HEK293 (cell line): ENCODE results near the gene PCNA.

Experiments
- FEZF1 ChIP-seq: fragments of 450-650 bp; formaldehyde crosslinking; IDR thresholded peaks from 2 replicates; pipeline ENCODE4 v1.5.1; 2016; ENCODE audit warnings: missing biosample characterization, missing genetic modification characterization
- HOXA7 ChIP-seq: sonication (generic); formaldehyde crosslinking; IDR thresholded peaks from 2 replicates; pipeline ENCODE4 v1.8.1; 2022; ENCODE audit warnings: missing genetic modification reagents, borderline replicate concordance
- OVOL3 ChIP-seq: fragments of 450-650 bp; formaldehyde crosslinking; IDR thresholded peaks from 2 replicates; pipeline ENCODE4 v1.5.1; 2016; ENCODE audit warnings: missing biosample characterization, missing genetic modification characterization
- PATZ1 ChIP-seq: fragments of 450-650 bp; formaldehyde crosslinking; IDR thresholded peaks from 2 replicates; pipeline ENCODE4 v1.5.1; 2016; ENCODE audit warnings: missing biosample characterization, missing genetic modification characterization
- PRDM4 ChIP-seq: fragments of 450-650 bp; formaldehyde crosslinking; IDR thresholded peaks from 2 replicates; pipeline ENCODE4 v1.5.1; 2017; ENCODE audit warnings: missing biosample characterization, missing genetic modification characterization
- TRIM28 ChIP-seq: IDR thresholded peaks from 2 replicates; pipeline ENCODE4 v1.6.1; 2011; ENCODE audit warnings: low read length, control low read depth, borderline replicate concordance
- ZBTB21 ChIP-seq: fragments of 450-650 bp; formaldehyde crosslinking; IDR thresholded peaks from 2 replicates; pipeline ENCODE4 v1.5.1; 2017; ENCODE audit warnings: missing biosample characterization, missing genetic modification characterization
- ZNF148 ChIP-seq: fragments of 450-650 bp; formaldehyde crosslinking; IDR thresholded peaks from 2 replicates; pipeline ENCODE4 v1.5.0; 2017; ENCODE audit warnings: missing biosample characterization, missing genetic modification characterization, borderline replicate concordance
- ZNF16 ChIP-seq: fragments of 450-650 bp; formaldehyde crosslinking; IDR thresholded peaks from 2 replicates; pipeline ENCODE4 v1.5.1; 2016; ENCODE audit warnings: low read depth, missing biosample characterization, missing genetic modification characterization
- ZNF169 ChIP-seq: fragments of 450-650 bp; formaldehyde crosslinking; IDR thresholded peaks from 2 replicates; pipeline ENCODE4 v1.5.1; 2016; ENCODE audit warnings: missing biosample characterization, missing genetic modification characterization
- ZNF202 ChIP-seq: fragments of 450-650 bp; formaldehyde crosslinking; IDR thresholded peaks from 2 replicates; pipeline ENCODE4 v1.5.1; 2016; ENCODE audit warnings: missing biosample characterization, missing genetic modification characterization, borderline replicate concordance
- ZNF24 ChIP-seq: fragments of 450-650 bp; formaldehyde crosslinking; IDR thresholded peaks from 2 replicates; pipeline ENCODE4 v1.5.1; 2016; ENCODE audit warnings: missing biosample characterization, missing genetic modification characterization
- ZNF266 ChIP-seq: fragments of 450-650 bp; formaldehyde crosslinking; IDR thresholded peaks from 2 replicates; pipeline ENCODE4 v1.5.1; 2016; ENCODE audit warnings: missing biosample characterization, missing genetic modification characterization, low read depth
- ZNF324 ChIP-seq: fragments of 450-650 bp; formaldehyde crosslinking; IDR thresholded peaks from 2 replicates; pipeline ENCODE4 v1.5.1; 2016; ENCODE audit warnings: missing biosample characterization, missing genetic modification characterization
- ZNF426 ChIP-seq: fragments of 450-650 bp; formaldehyde crosslinking; IDR thresholded peaks from 2 replicates; pipeline ENCODE4 v1.5.1; 2017; ENCODE audit warnings: missing biosample characterization, missing genetic modification characterization, mild to moderate bottlenecking, inconsistent platforms, moderate library complexity
- ZNF433 ChIP-seq: fragments of 450-650 bp; formaldehyde crosslinking; IDR thresholded peaks from 2 replicates; pipeline ENCODE4 v1.5.1; 2016; ENCODE audit warnings: missing biosample characterization, missing genetic modification characterization, low read depth
- ZNF510 ChIP-seq: fragments of 450-650 bp; formaldehyde crosslinking; IDR thresholded peaks from 2 replicates; pipeline ENCODE4 v1.5.1; 2018; ENCODE audit warnings: mild to moderate bottlenecking, missing genetic modification characterization, missing biosample characterization; ENCODE audit not compliant: insufficient replicate concordance
- ZNF529 ChIP-seq: fragments of 450-650 bp; formaldehyde crosslinking; IDR thresholded peaks from 2 replicates; pipeline ENCODE4 v1.5.1; 2017; ENCODE audit warnings: missing genetic modification characterization, missing biosample characterization; ENCODE audit not compliant: insufficient replicate concordance
- ZNF555 ChIP-seq: fragments of 450-650 bp; formaldehyde crosslinking; conservative IDR thresholded peaks from 2 replicates; pipeline ENCODE4 v1.5.1; 2017; ENCODE audit warnings: missing biosample characterization, mild to moderate bottlenecking, missing genetic modification characterization, inconsistent platforms
- ZNF692 ChIP-seq: fragments of 450-650 bp; formaldehyde crosslinking; IDR thresholded peaks from 2 replicates; pipeline ENCODE4 v1.5.1; 2016; ENCODE audit warnings: missing biosample characterization, missing genetic modification characterization
- ZNF76 ChIP-seq: fragments of 450-650 bp; formaldehyde crosslinking; IDR thresholded peaks from 2 replicates; pipeline ENCODE4; 2016; ENCODE audit warnings: low read depth, missing biosample characterization, missing genetic modification characterization, borderline replicate concordance
- ZNF776 ChIP-seq: fragments of 450-650 bp; formaldehyde crosslinking; IDR thresholded peaks from 2 replicates; pipeline ENCODE4 v1.5.0; 2017; ENCODE audit warnings: missing biosample characterization, missing genetic modification characterization, borderline replicate concordance
- ZNF785 ChIP-seq: fragments of 450-650 bp; formaldehyde crosslinking; IDR thresholded peaks from 2 replicates; pipeline ENCODE4 v1.5.1; 2016; ENCODE audit warnings: missing biosample characterization, missing genetic modification characterization
- TF ChIP-seq, protein P1 (sequence below): fragments of 450-650 bp; formaldehyde crosslinking; IDR thresholded peaks from 2 replicates; pipeline ENCODE4 v1.5.1; 2016; ENCODE audit warnings: missing biosample characterization, missing genetic modification characterization, low read depth
- TF ChIP-seq, protein P2 (sequence below): fragments of 450-650 bp; formaldehyde crosslinking; IDR thresholded peaks from 2 replicates; pipeline ENCODE4 v1.5.1; 2017; ENCODE audit warnings: missing biosample characterization, missing genetic modification characterization
- TF ChIP-seq, protein P3 (sequence below): fragments of 450-650 bp; formaldehyde crosslinking; IDR thresholded peaks from 2 replicates; pipeline ENCODE4 v1.5.1; 2017; ENCODE audit warnings: missing biosample characterization, mild to moderate bottlenecking, missing genetic modification characterization, moderate library complexity

The PCNA gene

DNA sequence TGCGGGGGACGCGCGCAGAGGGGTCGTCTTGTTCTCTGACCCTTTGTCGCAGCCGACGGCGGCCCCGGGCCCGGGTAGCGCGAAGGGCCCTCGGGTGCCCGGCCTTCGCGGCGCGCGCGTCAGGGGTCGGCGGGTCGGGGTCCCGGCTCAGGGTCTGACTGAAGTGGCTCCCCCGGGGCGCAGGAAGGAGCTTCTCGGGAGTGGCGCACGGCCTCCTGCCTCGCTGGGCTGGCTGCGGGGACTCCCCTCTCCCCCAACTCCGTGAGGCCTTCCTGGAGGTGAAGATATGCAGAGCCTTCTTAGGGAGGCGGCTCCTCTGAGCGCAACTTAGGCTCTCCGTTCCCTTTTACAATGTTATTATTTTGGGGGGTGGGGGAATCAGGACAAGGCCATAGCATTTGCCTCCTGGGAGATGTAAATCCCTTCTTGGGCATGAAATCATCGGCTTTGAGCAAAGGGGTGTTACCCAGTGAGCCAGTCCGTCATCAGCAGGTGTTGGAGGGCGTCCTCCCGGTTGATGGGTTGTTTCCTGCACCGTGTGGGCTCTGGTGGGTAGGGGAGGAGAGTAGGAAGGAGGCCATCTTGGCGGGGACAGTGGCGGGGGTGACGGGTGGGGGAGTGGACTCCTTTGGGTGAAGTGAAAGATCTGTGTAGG lies 7.6 kb upstream of the PCNA start (continued):
- TF ChIP-seq OVOL3 (no peak), PRDM4 (no peak), FEZF1 (tag by site-specific recombination) (no peak), ZNF24 (tag by site-specific recombination) (peak; percentile 62; the same call in 1 of the 2 replicates), TRIM28 (no peak), ZNF16 (tag by site-specific recombination) (no peak), ZNF266 (tag by site-specific recombination) (no peak), ZNF202 (no peak), ZBTB21 (tag by site-specific recombination) (peak; percentile 66; the same call in 1 of the 2 replicates), ZNF433 (tag by site-specific recombination) (no peak), ZNF555 (no peak), ZNF426 (tag by site-specific recombination) (no peak), ZNF76 (tag by site-specific recombination) (peak; percentile 79; the same call in 1 of the 2 replicates), ZNF776 (tag by site-specific recombination) (no peak), ZNF692 (no peak), ZNF169 (tag by site-specific recombination) (no peak), ZNF529 (tag by site-specific recombination) (no peak), HOXA7 (no peak), ZNF148 (tag by site-specific recombination) (no peak), ZNF785 (tag by site-specific recombination) (no peak), PATZ1 (tag by site-specific recombination) (peak; percentile 86), ZNF510 (no peak), ZNF324 (tag by site-specific recombination) (0 out of 2 replicates have a peak, but pooled peaks have one; percentile 27)
- TF ChIP-seq, protein P1, sequence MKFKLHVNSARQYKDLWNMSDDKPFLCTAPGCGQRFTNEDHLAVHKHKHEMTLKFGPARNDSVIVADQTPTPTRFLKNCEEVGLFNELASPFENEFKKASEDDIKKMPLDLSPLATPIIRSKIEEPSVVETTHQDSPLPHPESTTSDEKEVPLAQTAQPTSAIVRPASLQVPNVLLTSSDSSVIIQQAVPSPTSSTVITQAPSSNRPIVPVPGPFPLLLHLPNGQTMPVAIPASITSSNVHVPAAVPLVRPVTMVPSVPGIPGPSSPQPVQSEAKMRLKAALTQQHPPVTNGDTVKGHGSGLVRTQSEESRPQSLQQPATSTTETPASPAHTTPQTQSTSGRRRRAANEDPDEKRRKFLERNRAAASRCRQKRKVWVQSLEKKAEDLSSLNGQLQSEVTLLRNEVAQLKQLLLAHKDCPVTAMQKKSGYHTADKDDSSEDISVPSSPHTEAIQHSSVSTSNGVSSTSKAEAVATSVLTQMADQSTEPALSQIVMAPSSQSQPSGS (tag by site-specific recombination), result 0 out of 2 replicates have a peak, but pooled peaks have one; percentile 9
- TF ChIP-seq, protein P2, sequence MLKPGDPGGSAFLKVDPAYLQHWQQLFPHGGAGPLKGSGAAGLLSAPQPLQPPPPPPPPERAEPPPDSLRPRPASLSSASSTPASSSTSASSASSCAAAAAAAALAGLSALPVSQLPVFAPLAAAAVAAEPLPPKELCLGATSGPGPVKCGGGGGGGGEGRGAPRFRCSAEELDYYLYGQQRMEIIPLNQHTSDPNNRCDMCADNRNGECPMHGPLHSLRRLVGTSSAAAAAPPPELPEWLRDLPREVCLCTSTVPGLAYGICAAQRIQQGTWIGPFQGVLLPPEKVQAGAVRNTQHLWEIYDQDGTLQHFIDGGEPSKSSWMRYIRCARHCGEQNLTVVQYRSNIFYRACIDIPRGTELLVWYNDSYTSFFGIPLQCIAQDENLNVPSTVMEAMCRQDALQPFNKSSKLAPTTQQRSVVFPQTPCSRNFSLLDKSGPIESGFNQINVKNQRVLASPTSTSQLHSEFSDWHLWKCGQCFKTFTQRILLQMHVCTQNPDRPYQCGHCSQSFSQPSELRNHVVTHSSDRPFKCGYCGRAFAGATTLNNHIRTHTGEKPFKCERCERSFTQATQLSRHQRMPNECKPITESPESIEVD, result no peak
- TF ChIP-seq, protein P3, sequence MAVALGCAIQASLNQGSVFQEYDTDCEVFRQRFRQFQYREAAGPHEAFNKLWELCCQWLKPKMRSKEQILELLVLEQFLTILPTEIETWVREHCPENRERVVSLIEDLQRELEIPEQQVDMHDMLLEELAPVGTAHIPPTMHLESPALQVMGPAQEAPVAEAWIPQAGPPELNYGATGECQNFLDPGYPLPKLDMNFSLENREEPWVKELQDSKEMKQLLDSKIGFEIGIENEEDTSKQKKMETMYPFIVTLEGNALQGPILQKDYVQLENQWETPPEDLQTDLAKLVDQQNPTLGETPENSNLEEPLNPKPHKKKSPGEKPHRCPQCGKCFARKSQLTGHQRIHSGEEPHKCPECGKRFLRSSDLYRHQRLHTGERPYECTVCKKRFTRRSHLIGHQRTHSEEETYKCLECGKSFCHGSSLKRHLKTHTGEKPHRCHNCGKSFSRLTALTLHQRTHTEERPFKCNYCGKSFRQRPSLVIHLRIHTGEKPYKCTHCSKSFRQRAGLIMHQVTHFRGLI (tag by site-specific recombination), result no peak
